HTR-8/SVneo (cell line): ENCODE results near the gene GLYATL3.

Source experiments
- DNase-seq: peaks from one replicate; pipeline ENCODE4 v3.0.0; 2011; ENCODE audit warnings: low spot score, mixed read lengths; ENCODE audit not compliant: insufficient read length
- FAIRE-seq: peaks from 2 replicates; lab custom pipeline; 2011; peaks lifted over from hg19 to GRCh38; lab: Jason Lieb, UNC

Gene GLYATL3

DNA sequence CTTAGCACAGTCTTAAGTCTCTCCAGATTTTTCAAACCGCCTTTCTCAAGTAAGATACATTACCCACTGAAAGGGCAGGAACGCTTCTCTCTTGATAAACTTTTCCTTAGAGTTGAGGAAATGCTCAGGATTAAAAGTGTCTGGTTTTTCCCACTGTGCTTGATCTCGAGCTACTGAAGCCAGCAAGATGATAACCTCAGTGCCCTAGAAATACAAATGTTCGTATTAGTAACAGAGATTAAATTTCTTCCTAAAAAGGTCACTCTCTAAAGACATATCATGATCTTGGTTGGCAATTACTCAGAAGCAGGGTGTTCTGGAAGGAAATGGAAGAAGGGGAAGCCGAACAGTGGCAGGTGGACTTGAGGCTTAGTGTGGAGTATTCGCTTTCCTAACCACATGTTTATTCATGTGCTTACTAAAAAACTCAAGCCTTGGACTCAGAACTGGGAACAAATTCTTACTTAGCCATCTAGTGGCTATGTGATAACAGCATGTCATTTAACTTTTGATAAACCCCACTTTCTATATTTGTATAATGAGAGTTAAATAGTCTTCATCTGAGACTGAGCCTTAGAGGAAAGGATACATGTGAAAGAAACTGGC, 70.9 kb downstream of the GLYATL3 start:
- no peak for DNase-seq

DNA sequence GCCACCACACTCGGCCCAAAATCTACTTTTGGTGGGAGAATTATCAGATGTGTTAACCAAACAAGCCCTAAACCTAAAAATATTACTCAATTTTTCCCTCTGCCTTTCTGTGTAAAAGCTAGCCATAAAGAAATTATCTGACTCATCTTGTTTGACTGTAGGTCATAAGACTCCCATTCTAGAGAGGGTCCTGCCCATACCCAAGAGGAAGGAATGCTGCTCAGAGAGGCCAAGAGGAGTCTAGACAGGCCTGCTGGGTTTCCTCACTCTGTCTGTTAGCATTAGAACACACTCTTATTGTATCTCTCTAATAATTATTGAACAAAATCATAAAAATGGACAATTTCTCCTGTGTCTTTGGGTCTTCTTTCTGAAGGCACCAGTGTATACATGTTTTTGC, 76.9 kb downstream of the GLYATL3 start:
- no peak for FAIRE-seq

More for the DNA sequence above, 70.9 kb downstream of the GLYATL3 start:
- no peak for FAIRE-seq

More for the DNA sequence above, 76.9 kb downstream of the GLYATL3 start:
- no peak for DNase-seq
